ENCODE data around the gene NKTR. TPM values are rescaled to one million over a fixed set of nuclear protein-coding genes. Genes with fewer than 3 reads are reported as not detected.

Gene NKTR
- total and polyA plus RNA-seq, 2 experiments from 2014 or later, result 81.3 to 117 TPM

DNA sequence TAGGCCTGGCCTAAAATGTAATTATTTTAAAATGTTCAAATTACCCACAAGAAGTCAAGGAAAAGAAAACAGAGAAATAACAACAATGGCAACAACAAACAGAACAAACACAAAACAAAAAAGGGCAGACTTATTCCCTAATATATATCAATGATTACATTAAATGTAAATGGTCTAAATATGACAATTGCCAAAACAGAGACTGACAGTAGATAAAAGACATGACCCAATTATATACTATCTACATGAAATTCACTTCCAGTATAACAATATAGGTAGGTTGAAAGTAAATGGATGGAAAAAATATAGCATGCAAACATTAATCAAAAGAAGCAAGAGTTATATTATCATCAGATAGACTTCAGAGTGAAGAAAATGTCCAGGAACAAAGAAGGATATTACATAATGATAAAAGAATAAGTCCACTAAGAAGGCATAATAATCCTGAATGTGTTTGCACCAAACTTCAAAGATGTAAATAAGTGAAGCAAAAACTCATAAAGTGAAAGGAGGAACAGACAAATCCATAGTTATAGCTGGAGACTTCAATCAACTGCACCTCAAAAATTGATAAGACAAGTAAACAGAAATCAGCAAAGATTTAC is 25.2 kb upstream of the NKTR start:
- H3F3A ChIP-seq (replicated peaks; ENCODE audit: low read depth), result no peaks in the 10 kb centered on the region
- H3K79me2 ChIP-seq (replicated peaks; ENCODE audit: insufficient read depth), result peaks cover 83% of the 10 kb centered on the region
- no peak for DNase-seq (ENCODE audit: low spot score)
- Mint-ChIP-seq H3K4me1 (peaks cover 11% of the 10 kb centered on the region; the same call in 2 of the 3 replicates), H3K4me3 (no peak overlapping the region), H3K9me3 (peaks cover 16% of the 10 kb centered on the region; the same call in 2 of the 3 replicates), H3K27ac (no peak overlapping the region), H3K36me3 (ENCODE audit: low read depth) (peaks cover 40% of the 10 kb centered on the region), H3K27me3 (ENCODE audit: insufficient read depth, low read depth, poor library complexity) (peaks cover 3% of the 10 kb centered on the region)
- no peak overlapping the region for H3K27ac ChIP-seq (ENCODE audit: low read depth)
- H3K4me2 ChIP-seq, result no peak overlapping the region
- H3K27me3 ChIP-seq (ENCODE audit: insufficient read depth), result no peaks in the 10 kb centered on the region
- H3K4me1 ChIP-seq (ENCODE audit: insufficient read depth), result no peaks in the 10 kb centered on the region; the same call in 1 of the 2 replicates
- no peaks in the 10 kb centered on the region for H3K9me2 ChIP-seq (ENCODE audit: insufficient read depth)
- TF ChIP-seq, protein P1, sequence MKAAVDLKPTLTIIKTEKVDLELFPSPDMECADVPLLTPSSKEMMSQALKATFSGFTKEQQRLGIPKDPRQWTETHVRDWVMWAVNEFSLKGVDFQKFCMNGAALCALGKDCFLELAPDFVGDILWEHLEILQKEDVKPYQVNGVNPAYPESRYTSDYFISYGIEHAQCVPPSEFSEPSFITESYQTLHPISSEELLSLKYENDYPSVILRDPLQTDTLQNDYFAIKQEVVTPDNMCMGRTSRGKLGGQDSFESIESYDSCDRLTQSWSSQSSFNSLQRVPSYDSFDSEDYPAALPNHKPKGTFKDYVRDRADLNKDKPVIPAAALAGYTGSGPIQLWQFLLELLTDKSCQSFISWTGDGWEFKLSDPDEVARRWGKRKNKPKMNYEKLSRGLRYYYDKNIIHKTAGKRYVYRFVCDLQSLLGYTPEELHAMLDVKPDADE (IDR thresholded peaks at IDR 0.05), result no peak
- TF ChIP-seq ZNF331 (CRISPR knock-in tag; IDR thresholded peaks at IDR 0.05; ENCODE audit: low read depth) (no peak), CREB1 (CRISPR knock-in tag; IDR thresholded peaks at IDR 0.05; ENCODE audit: low read depth) (no peak), ZNF114 (CRISPR knock-in tag; IDR thresholded peaks at IDR 0.05) (no peak), JUNB (IDR thresholded peaks at IDR 0.05; ENCODE audit: unreplicated experiment) (no peak), STAT1 (IDR thresholded peaks at IDR 0.05; ENCODE audit: unreplicated experiment) (no peak), POLR2AphosphoS5 (IDR thresholded peaks at IDR 0.05; ENCODE audit: low read depth) (no peak), CTCF (conservative IDR thresholded peaks at IDR 0.05; ENCODE audit: low read depth in 2 of 2) (no peak), NANOG (IDR thresholded peaks at IDR 0.05; ENCODE audit: borderline replicate concordance) (no peak)
- TF ChIP-seq, protein P2, sequence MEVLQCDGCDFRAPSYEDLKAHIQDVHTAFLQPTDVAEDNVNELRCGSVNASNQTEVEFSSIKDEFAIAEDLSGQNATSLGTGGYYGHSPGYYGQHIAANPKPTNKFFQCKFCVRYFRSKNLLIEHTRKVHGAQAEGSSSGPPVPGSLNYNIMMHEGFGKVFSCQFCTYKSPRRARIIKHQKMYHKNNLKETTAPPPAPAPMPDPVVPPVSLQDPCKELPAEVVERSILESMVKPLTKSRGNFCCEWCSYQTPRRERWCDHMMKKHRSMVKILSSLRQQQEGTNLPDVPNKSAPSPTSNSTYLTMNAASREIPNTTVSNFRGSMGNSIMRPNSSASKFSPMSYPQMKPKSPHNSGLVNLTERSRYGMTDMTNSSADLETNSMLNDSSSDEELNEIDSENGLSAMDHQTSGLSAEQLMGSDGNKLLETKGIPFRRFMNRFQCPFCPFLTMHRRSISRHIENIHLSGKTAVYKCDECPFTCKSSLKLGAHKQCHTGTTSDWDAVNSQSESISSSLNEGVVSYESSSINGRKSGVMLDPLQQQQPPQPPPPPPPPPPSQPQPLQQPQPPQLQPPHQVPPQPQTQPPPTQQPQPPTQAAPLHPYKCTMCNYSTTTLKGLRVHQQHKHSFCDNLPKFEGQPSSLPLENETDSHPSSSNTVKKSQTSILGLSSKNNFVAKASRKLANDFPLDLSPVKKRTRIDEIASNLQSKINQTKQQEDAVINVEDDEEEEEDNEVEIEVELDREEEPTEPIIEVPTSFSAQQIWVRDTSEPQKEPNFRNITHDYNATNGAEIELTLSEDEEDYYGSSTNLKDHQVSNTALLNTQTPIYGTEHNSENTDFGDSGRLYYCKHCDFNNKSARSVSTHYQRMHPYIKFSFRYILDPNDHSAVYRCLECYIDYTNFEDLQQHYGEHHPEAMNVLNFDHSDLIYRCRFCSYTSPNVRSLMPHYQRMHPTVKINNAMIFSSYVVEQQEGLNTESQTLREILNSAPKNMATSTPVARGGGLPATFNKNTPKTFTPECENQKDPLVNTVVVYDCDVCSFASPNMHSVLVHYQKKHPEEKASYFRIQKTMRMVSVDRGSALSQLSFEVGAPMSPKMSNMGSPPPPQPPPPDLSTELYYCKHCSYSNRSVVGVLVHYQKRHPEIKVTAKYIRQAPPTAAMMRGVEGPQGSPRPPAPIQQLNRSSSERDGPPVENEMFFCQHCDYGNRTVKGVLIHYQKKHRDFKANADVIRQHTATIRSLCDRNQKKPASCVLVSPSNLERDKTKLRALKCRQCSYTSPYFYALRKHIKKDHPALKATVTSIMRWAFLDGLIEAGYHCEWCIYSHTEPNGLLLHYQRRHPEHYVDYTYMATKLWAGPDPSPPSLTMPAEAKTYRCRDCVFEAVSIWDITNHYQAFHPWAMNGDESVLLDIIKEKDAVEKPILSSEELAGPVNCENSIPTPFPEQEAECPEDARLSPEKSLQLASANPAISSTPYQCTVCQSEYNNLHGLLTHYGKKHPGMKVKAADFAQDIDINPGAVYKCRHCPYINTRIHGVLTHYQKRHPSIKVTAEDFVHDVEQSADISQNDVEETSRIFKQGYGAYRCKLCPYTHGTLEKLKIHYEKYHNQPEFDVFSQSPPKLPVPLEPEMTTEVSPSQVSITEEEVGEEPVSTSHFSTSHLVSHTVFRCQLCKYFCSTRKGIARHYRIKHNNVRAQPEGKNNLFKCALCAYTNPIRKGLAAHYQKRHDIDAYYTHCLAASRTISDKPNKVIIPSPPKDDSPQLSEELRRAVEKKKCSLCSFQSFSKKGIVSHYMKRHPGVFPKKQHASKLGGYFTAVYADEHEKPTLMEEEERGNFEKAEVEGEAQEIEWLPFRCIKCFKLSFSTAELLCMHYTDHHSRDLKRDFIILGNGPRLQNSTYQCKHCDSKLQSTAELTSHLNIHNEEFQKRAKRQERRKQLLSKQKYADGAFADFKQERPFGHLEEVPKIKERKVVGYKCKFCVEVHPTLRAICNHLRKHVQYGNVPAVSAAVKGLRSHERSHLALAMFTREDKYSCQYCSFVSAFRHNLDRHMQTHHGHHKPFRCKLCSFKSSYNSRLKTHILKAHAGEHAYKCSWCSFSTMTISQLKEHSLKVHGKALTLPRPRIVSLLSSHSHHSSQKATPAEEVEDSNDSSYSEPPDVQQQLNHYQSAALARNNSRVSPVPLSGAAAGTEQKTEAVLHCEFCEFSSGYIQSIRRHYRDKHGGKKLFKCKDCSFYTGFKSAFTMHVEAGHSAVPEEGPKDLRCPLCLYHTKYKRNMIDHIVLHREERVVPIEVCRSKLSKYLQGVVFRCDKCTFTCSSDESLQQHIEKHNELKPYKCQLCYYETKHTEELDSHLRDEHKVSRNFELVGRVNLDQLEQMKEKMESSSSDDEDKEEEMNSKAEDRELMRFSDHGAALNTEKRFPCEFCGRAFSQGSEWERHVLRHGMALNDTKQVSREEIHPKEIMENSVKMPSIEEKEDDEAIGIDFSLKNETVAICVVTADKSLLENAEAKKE (CRISPR knock-in tag; IDR thresholded peaks at IDR 0.05), result no peak
- peaks cover 4% of the 10 kb centered on the region for H3K36me3 ChIP-seq (ENCODE audit: insufficient read depth)
- H2AFZ ChIP-seq, result no peak overlapping the region
- peaks cover 20% of the 10 kb centered on the region for H4K20me1 ChIP-seq (replicated peaks; ENCODE audit: insufficient read depth)
- H3K4me3 ChIP-seq, result no peak overlapping the region
- ATAC-seq, result no peak

Data from GM23338 (cell line).